ENCODE data around the gene SMARCC1. TPM values are rescaled to one million over a fixed set of nuclear protein-coding genes. Genes with fewer than 3 reads are reported as not detected.

Gene SMARCC1
- total and polyA plus RNA-seq, 3 donors from 2014 or later = 48.1 to 80.1 (median 64.4) TPM

DNA sequence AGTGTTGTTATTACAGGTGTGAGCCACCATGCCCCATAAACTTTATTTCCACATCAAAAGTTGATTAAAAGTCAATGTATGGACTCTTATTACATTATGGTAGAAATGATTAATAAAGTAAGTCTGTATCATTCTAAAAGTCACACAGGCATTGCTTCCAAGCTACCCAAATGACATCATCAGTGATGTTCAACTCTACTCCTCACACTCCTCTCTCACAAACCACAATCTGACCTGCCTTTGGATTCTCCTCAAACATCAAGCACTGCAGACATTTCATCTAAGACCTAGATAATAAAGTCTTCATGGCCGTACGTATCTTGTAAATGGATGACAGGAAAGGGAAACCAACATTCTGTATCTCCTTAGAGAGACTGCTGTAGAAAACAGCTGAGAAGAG is 68.0 kb downstream of the SMARCC1 start:
- DNase-seq = no peak
- TF ChIP-seq POLR2A (IDR thresholded peaks at IDR 0.05) (no peak), CTCF (IDR thresholded peaks at IDR 0.05) (no peak)
- intact Hi-C loops (cut with DNase I; ENCODE audit: low total_unique reads) = no loop called here
- WGBS, 2 donors = 97 to 100% methylated on average over 2 of the region's 2 CpGs
- H3K36me3 ChIP-seq (ENCODE audit: low read depth, missing control alignments) = no peaks in the 10 kb centered on the region
- H3K4me3 ChIP-seq = no peak overlapping the region
- H3K27me3 ChIP-seq = no peaks in the 10 kb centered on the region
- H3K9me3 ChIP-seq = no peaks in the 10 kb centered on the region
- no peak overlapping the region for H3K27ac ChIP-seq
- H3K4me1 ChIP-seq = no peaks in the 10 kb centered on the region

DNA sequence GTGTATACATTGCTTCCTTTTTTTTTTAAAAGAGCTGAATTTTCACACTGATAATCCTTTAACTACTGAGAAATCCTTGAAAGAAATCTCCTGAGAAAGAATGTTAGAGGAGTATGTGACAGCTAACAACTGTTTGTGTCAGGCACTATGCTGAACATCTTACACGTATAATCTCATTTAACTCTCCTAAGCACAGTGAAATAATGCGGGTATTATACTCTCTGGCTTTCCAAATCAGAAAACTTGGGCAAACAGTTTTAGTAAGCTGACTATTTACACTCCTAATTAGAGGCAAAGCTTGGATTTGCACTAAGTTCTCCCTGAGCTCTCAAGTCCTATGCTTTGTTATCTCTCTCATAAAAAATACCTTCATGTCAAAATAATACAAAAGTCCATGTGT is 69.3 kb downstream of the SMARCC1 start:
- Histone ChIP-seq H3K4me1 (no peaks in the 10 kb centered on the region), H3K9me3 (no peaks in the 10 kb centered on the region), H3K27ac (no peak overlapping the region), H3K36me3 (ENCODE audit: low read depth, missing control alignments) (no peaks in the 10 kb centered on the region), H3K4me3 (no peak overlapping the region), H3K27me3 (no peaks in the 10 kb centered on the region)
- WGBS, 2 donors = 72 to 78% methylated on average over 2 of the region's 2 CpGs
- no peak for TF ChIP-seq CTCF (IDR thresholded peaks at IDR 0.05)
- TF ChIP-seq POLR2A (IDR thresholded peaks at IDR 0.05) = no peak
- intact Hi-C loops (cut with DNase I; ENCODE audit: low total_unique reads) = no loop called here
- no peak for DNase-seq

- intact Hi-C loops (cut with DNase I; ENCODE audit: low total_unique reads) = no loop called here
- 91 to 95% methylated on average over 3 of the region's 3 CpGs for WGBS, 2 donors
- H3K4me3 ChIP-seq = no peak overlapping the region
- no peaks in the 10 kb centered on the region for H3K4me1 ChIP-seq
- H3K27me3 ChIP-seq = no peaks in the 10 kb centered on the region
- no peaks in the 10 kb centered on the region for H3K36me3 ChIP-seq (ENCODE audit: low read depth, missing control alignments)
- no peaks in the 10 kb centered on the region for H3K9me3 ChIP-seq
- H3K27ac ChIP-seq = no peak overlapping the region
- no peak for DNase-seq
- TF ChIP-seq POLR2A (IDR thresholded peaks at IDR 0.05) (no peak), CTCF (IDR thresholded peaks at IDR 0.05) (no peak)
Observed at GRCh38 chr3:47711596-47711995, 70.1 kb downstream of the SMARCC1 start.

GRCh38 chr3:47705391-47705790 is 76.3 kb downstream of the SMARCC1 start:
- H3K36me3 ChIP-seq (ENCODE audit: low read depth, missing control alignments) = no peaks in the 10 kb centered on the region
- no peaks in the 10 kb centered on the region for H3K9me3 ChIP-seq
- 70 to 80% methylated on average over 1 of the region's 1 CpG for WGBS, 2 donors

More at GRCh38 chr3:47705391-47705790, 76.3 kb downstream of the SMARCC1 start:
- H3K4me1 ChIP-seq = no peaks in the 10 kb centered on the region
- no peak overlapping the region for H3K27ac ChIP-seq
- intact Hi-C loops (cut with DNase I; ENCODE audit: low total_unique reads) = no loop called here
- H3K4me3 ChIP-seq = no peak overlapping the region
- DNase-seq = no peak
- TF ChIP-seq CTCF (IDR thresholded peaks at IDR 0.05) (no peak), POLR2A (IDR thresholded peaks at IDR 0.05) (no peak)
- no peaks in the 10 kb centered on the region for H3K27me3 ChIP-seq

All from testis (tissue), 3 donors.